Dedifferentiated amniotic fluid mesenchymal stem cell (primary cell): ENCODE data around the gene ZNF451.
A peak's percentile ranks its signal among the peaks of the same experiment; 100 is the strongest.

ENCODE experiments used
- DNase-seq: peaks from one replicate; pipeline ENCODE4 v3.0.0-alpha.2; 2016; ENCODE audit errors: extremely low spot score

Gene ZNF451

GRCh38 chr6:57147955-57148858 is 58.2 kb downstream of the ZNF451 start:
- no peak for DNase-seq

- no peak for DNase-seq
Measured at GRCh38 chr6:57158658-57159057, 68.7 kb downstream of the ZNF451 start.

- DNase-seq = no peak
Measured at GRCh38 chr6:57159127-57159526, 69.1 kb downstream of the ZNF451 start.

GRCh38 chr6:57162028-57162427 is 72.0 kb downstream of the ZNF451 start:
- DNase-seq = no peak

- no peak for DNase-seq
Measured at GRCh38 chr6:57162516-57162915, 72.5 kb downstream of the ZNF451 start.

DNA sequence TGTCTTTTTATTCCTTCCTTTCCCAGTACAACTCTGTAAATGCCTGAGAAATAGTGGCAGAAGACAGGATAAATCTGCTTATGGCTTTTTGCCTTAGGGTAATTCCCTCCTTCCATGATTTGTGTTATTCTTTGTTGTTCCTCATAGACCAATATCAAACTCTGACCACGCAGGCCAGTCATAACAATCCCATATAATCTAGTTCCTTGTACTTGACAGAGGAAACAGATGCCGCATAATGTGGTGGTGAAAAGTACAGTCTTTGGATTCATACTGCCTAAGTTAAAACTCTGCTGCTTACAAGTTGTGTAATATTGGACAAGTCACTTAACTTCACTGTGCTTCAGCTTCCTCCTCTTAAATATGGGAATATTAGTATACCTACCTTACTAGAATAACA is 74.0 kb downstream of the ZNF451 start:
- no peak for DNase-seq

GRCh38 chr6:57165080-57165479 is 75.1 kb downstream of the ZNF451 start:
- DNase-seq = no peak

GRCh38 chr6:57172136-57173055 is 82.4 kb downstream of the ZNF451 start, which contains the start of gene BAG2:
Gene BAG2 (plus strand): TSS chr6:57172326. CDS start chr6:57172698, 372 bp downstream.
- peak; percentile 73 for DNase-seq

- no peak for DNase-seq
Measured at GRCh38 chr6:57173056-57173885, 83.3 kb downstream of the ZNF451 start.

DNA sequence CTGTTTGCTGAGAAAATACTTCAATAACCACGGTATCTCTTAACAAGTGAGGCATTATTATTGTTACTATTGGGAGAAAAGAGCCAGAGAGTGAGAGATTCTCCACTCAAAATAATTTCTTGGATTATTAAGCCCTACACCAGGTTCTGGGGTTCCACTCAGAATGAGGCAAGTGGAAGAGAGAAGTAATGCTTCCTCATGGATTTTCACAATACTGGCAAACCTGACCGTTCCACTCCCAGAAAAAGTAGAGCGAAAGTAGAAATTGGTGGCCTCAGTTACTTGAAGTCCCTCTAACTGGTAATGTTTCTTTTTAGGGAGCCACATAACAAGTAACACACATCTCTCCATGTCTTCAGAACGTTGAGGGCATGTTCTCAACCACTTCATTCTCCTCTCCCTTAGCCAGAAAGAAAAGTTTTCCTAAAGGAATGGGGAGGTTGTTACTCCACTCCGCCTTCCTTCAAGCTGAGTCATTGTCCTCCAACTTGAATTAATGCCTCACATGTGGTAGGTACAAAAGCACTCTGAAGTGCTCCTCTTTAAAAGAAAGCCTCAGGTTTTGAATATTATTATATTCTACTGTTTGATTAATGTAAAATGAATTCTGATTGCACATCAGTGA is 84.0 kb downstream of the ZNF451 start:
- peak; percentile 56 for DNase-seq

- DNase-seq = no peak
Measured at GRCh38 chr6:57174511-57174907, 84.5 kb downstream of the ZNF451 start.

- DNase-seq = no peak
Measured at GRCh38 chr6:57177545-57178265, 87.7 kb downstream of the ZNF451 start.

GRCh38 chr6:57180596-57180995 is 90.6 kb downstream of the ZNF451 start:
- DNase-seq = no peak

DNA sequence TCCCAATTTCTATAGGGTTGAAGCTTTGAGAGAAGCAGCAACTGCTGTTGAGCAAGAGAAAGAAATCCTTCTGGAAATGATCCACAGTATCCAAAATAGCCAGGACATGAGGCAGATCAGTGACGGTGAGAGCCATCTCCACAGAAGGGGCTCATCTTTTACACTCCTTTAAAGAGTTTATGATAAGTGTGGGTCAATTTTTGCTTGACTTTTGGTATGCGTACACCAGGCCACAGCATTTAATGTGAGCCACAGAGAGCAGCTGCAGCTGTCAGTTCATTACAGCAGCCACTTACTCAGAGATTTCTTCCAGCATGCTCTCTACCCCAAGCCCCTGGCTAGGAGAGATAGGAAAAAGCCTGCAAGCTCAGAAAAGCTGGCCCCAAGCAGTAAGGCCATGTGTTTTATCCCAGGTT is 92.0 kb downstream of the ZNF451 start:
- no peak for DNase-seq

- DNase-seq = no peak
Measured at GRCh38 chr6:57183336-57183735, 93.3 kb downstream of the ZNF451 start.

GRCh38 chr6:57190140-57190539 is 100.2 kb downstream of the ZNF451 start:
- peak; percentile 73 for DNase-seq

- DNase-seq = no peak
Measured at GRCh38 chr6:57193177-57193576, 103.2 kb downstream of the ZNF451 start.

GRCh38 chr6:57195457-57195856 is 105.5 kb downstream of the ZNF451 start:
- no peak for DNase-seq

DNA sequence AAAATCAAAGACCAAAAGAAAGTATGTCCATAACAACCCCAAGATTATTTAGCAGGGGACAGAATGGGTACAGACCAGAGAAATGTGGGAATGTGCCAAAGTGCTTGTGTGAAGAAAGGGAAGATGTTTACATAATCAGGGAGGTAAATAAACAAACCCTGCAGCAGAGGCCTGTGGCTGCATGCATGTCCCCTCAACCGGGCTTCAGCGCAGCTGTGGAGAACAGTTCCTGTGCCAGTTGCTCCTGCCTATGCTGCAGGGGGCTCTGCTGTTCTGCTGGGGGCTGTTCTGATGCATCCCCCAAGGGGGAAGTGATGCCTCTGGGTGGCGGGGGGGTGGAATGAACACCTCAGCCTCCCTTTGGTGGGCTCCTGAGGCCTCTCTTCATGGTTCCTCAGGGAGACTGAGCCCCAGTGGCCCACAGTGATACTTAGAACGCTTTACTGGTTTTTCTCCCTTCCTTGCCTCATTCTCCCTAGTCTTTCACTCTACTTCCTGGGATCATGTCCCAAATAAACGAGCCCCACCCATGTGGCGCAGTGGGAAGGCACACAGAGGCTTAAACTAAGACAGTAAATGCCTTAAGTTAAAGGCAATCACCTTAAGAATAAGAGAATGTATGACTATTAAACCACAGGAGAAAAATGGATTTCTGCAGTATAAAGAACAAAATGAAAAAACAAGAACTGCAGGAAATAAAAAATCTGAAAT is 109.1 kb downstream of the ZNF451 start:
- no peak for DNase-seq

- DNase-seq = no peak
Measured at GRCh38 chr6:57201718-57202117, 111.7 kb downstream of the ZNF451 start.
